H9 (cell line): Measurements from ENCODE around the gene FERMT1. TPM values are rescaled to one million over a fixed set of nuclear protein-coding genes. Genes with fewer than 3 reads are reported as not detected.
"Not testable (repeated sequence)": the region's sequence is repeated elsewhere in the genome, so short reads cannot be mapped to it uniquely, and the experiment has no call there.

Experiments
- DNase-seq: peaks from one replicate; pipeline ENCODE4 v3.0.0-alpha.2; 2017
- H2AFZ ChIP-seq: one replicate; pipeline ENCODE4 v1.6.1; 2013; ENCODE audit warnings: mild to moderate bottlenecking, low read length, control low read depth, moderate library complexity
- H2AK5ac ChIP-seq: 2 replicates; pipeline ENCODE4 v1.6.1; 2013; ENCODE audit warnings: low read length, control low read depth, mixed read lengths; ENCODE audit not compliant: insufficient read length
- H2BK120ac ChIP-seq: one replicate; pipeline ENCODE4 v1.6.1; 2013; ENCODE audit warnings: low read depth, mild to moderate bottlenecking, low read length, control low read depth, inconsistent platforms; ENCODE audit not compliant: poor library complexity, severe bottlenecking
- H2BK12ac ChIP-seq: 2 replicates; pipeline ENCODE4 v1.6.1; 2013; ENCODE audit warnings: low read length, control low read depth, mixed read lengths, low read depth; ENCODE audit not compliant: insufficient read length
- H2BK15ac ChIP-seq: 2 replicates; pipeline ENCODE4 v1.6.1; 2013; ENCODE audit warnings: low read depth, low read length, control low read depth
- H2BK20ac ChIP-seq: one replicate; pipeline ENCODE4 v1.6.1; 2013; ENCODE audit warnings: low read depth, mild to moderate bottlenecking, low read length, control low read depth, inconsistent platforms; ENCODE audit not compliant: poor library complexity, severe bottlenecking
- H2BK5ac ChIP-seq: 2 replicates; pipeline ENCODE4 v1.6.1; 2013; ENCODE audit warnings: low read length, control low read depth, mixed read lengths; ENCODE audit not compliant: insufficient read length
- H3K14ac ChIP-seq: 2 replicates; pipeline ENCODE4 v1.6.1; 2013; ENCODE audit warnings: low read length, control low read depth; ENCODE audit not compliant: insufficient read depth
- H3K18ac ChIP-seq: 2 replicates; pipeline ENCODE4 v1.6.1; 2013; ENCODE audit warnings: low read depth, mild to moderate bottlenecking, mixed read lengths, low read length, control low read depth; ENCODE audit not compliant: insufficient read length
- H3K23ac ChIP-seq: 2 replicates; pipeline ENCODE4 v1.6.1; 2013; ENCODE audit warnings: low read length, control low read depth, mixed read lengths, low read depth; ENCODE audit not compliant: insufficient read length
- H3K23me2 ChIP-seq: 2 replicates; pipeline ENCODE4 v1.6.1; 2013; ENCODE audit warnings: low read depth, mild to moderate bottlenecking, mixed read lengths, low read length, control low read depth; ENCODE audit not compliant: insufficient read length, poor library complexity, severe bottlenecking
- H3K27ac ChIP-seq: 2 replicates; pipeline ENCODE4 v1.5.1; 2013; ENCODE audit warnings: low read length, control low read depth, mixed read lengths, low read depth; ENCODE audit not compliant: insufficient read length
- H3K27me3 ChIP-seq: 2 replicates; pipeline ENCODE4 v1.6.1; 2013; ENCODE audit warnings: low read length, control low read depth, inconsistent platforms; ENCODE audit not compliant: insufficient read depth
- H3K4ac ChIP-seq: 2 replicates; pipeline ENCODE4 v1.6.1; 2013; ENCODE audit warnings: low read depth, mild to moderate bottlenecking, control low read depth, inconsistent platforms, low read length, moderate library complexity
- H3K4me1 ChIP-seq: 2 replicates; pipeline ENCODE4 v1.6.1; 2013; ENCODE audit warnings: low read length, control low read depth, inconsistent platforms; ENCODE audit not compliant: insufficient read depth
- H3K4me2 ChIP-seq: 2 replicates; pipeline ENCODE4 v1.6.1; 2013; ENCODE audit warnings: low read length, control low read depth, mixed read lengths; ENCODE audit not compliant: insufficient read length, insufficient read depth
- H3K56ac ChIP-seq: 2 replicates; pipeline ENCODE4 v1.6.1; 2013; ENCODE audit warnings: low read depth, mild to moderate bottlenecking, mixed read lengths, low read length, control low read depth; ENCODE audit not compliant: insufficient read length
- H3K79me1 ChIP-seq: 2 replicates; pipeline ENCODE4 v1.6.1; 2013; ENCODE audit warnings: low read depth, mild to moderate bottlenecking, moderate library complexity, low read length, control low read depth, inconsistent platforms; ENCODE audit not compliant: insufficient read depth, poor library complexity, severe bottlenecking
- H3K79me2 ChIP-seq: 2 replicates; pipeline ENCODE4 v1.6.1; 2013; ENCODE audit warnings: low read length, control low read depth, inconsistent platforms; ENCODE audit not compliant: insufficient read depth
- H3K9ac ChIP-seq: 2 replicates; pipeline ENCODE4 v1.6.1; 2013; ENCODE audit warnings: low read length, control low read depth, mixed read lengths; ENCODE audit not compliant: insufficient read length; ENCODE audit errors: extremely low read depth
- H3K9me3 ChIP-seq: one replicate; pipeline ENCODE4 v1.6.1; 2013; ENCODE audit warnings: low read depth, low read length, inconsistent platforms; ENCODE audit not compliant: control insufficient read depth
- H3T11ph ChIP-seq: one replicate; pipeline ENCODE4 v1.6.1; 2013; ENCODE audit warnings: mild to moderate bottlenecking, low read length, control low read depth, inconsistent platforms
- H4K20me1 ChIP-seq: one replicate; pipeline ENCODE4 v1.6.1; 2013; ENCODE audit not compliant: control insufficient read depth, insufficient read length, insufficient read depth
- H4K5ac ChIP-seq: 2 replicates; pipeline ENCODE4 v1.6.1; 2013; ENCODE audit warnings: low read depth, mild to moderate bottlenecking, mixed read lengths, low read length, control low read depth; ENCODE audit not compliant: insufficient read length
- H4K8ac ChIP-seq: replicated peaks from 2 replicates; pipeline ENCODE4 v1.6.1; 2013; ENCODE audit warnings: low read length, control low read depth, mixed read lengths, low read depth; ENCODE audit not compliant: insufficient read length
- H4K91ac ChIP-seq: 2 replicates; pipeline ENCODE4 v1.6.1; 2013; ENCODE audit warnings: low read depth, mild to moderate bottlenecking, moderate library complexity, mixed read lengths, low read length, control low read depth; ENCODE audit not compliant: insufficient read length
- H3K27ac Mint-ChIP-seq, 3 experiments: 2 replicates in 2 of 3; 3 replicates in 1 of 3; pipeline ENCODE4 v1.8.0; 2020 to 2021; ENCODE audit warnings: mixed read lengths in 3 of 3, mild to moderate bottlenecking in 1 of 3, moderate library complexity in 1 of 3
- H3K27me3 Mint-ChIP-seq: 2 replicates; pipeline ENCODE4 v1.8.0; 2021; ENCODE audit warnings: low read depth, mild to moderate bottlenecking, moderate library complexity, mixed read lengths
- H3K36me3 Mint-ChIP-seq, 3 experiments: 2 replicates in 2 of 3; 3 replicates in 1 of 3; pipeline ENCODE4 v1.8.0; 2020 to 2021; ENCODE audit warnings: low read depth in 3 of 3, mixed read lengths in 3 of 3; ENCODE audit not compliant: insufficient read depth in 1 of 3
- H3K4me1 Mint-ChIP-seq, 2 experiments: 2 replicates each; pipeline ENCODE4 v1.8.0; 2020; ENCODE audit warnings: mixed read lengths in 2 of 2
- H3K4me3 Mint-ChIP-seq, 2 experiments: 2 replicates in 1 of 2; 3 replicates in 1 of 2; pipeline ENCODE4 v1.8.0; 2020 to 2021; ENCODE audit warnings: mild to moderate bottlenecking in 2 of 2, mixed read lengths in 2 of 2, moderate library complexity in 1 of 2
- H3K9me3 Mint-ChIP-seq, 2 experiments: 2 replicates in 1 of 2; 3 replicates in 1 of 2; pipeline ENCODE4 v1.8.0; 2020; ENCODE audit warnings: mild to moderate bottlenecking in 2 of 2, mixed read lengths in 2 of 2, moderate library complexity in 1 of 2
- CTCF ChIP-seq: fragments of 200-600 bp; sonication (generic); conservative IDR thresholded peaks from 3 replicates; pipeline ENCODE4 v1.8.0; 2021; ENCODE audit warnings: antibody characterized with exemption, mild to moderate bottlenecking
- WGBS: extraction: QIAGEN DNeasy Blood & Tissue Kit; methylation state at CpG from one replicate; pipeline ENCODE4 v1.1.7; 2013; ENCODE audit warnings: missing lambda C conversion rate, low lambda C conversion rate, mixed read lengths; ENCODE audit not compliant: insufficient read length; ENCODE audit errors: extremely low coverage; 5-methylcytosine and 5-hydroxymethylcytosine counted together
- total RNA-seq: library from RNA; stranded (reverse); gene quantifications from 2 replicates; pipeline ENCODE4 v1.2.1, GENCODE V29; 2021

Gene FERMT1
- total RNA-seq, 1 experiment from 2014 or later, result 9.6 TPM

- Mint-ChIP-seq H3K36me3 (peaks cover 9 to 48% (median 29%) of the 10 kb centered on the region in 3 experiments; a peak in 6 of 7 replicates), H3K4me1 (peaks cover 11 to 12% of the 10 kb centered on the region in 2 experiments), H3K27ac (no peak overlapping the region; a peak in 1 of 7 replicates), H3K4me3 (no peak overlapping the region), H3K9me3 (no peaks in the 10 kb centered on the region), H3K27me3 (no peaks in the 10 kb centered on the region)
- no peak for DNase-seq
- 83% methylated on average over 1 of the region's 2 CpGs for WGBS
- no peak overlapping the region for H3T11ph ChIP-seq
- no peaks in the 10 kb centered on the region for H4K20me1 ChIP-seq
- H3K4me1 ChIP-seq, result no peaks in the 10 kb centered on the region
- H3K23me2 ChIP-seq, result no peaks in the 10 kb centered on the region
- no peak overlapping the region for H2BK120ac ChIP-seq
- H3K56ac ChIP-seq, result no peak overlapping the region
- no peak overlapping the region for H3K14ac ChIP-seq
- H3K9ac ChIP-seq, result no peak overlapping the region
- no peak overlapping the region for H3K23ac ChIP-seq
- no peak overlapping the region for H3K4ac ChIP-seq
- no peak for TF ChIP-seq CTCF
- H3K27me3 ChIP-seq, result no peaks in the 10 kb centered on the region
- no peak overlapping the region for H2BK15ac ChIP-seq
- no peak overlapping the region for H3K18ac ChIP-seq
- H4K5ac ChIP-seq, result no peak overlapping the region
- no peak overlapping the region for H2BK12ac ChIP-seq
- H3K27ac ChIP-seq, result no peak overlapping the region
- H3K9me3 ChIP-seq, result no peaks in the 10 kb centered on the region
- no peak overlapping the region for H4K8ac ChIP-seq
- no peak overlapping the region for H2AK5ac ChIP-seq
- H2BK5ac ChIP-seq, result no peak overlapping the region
- H3K79me2 ChIP-seq, result no peaks in the 10 kb centered on the region
- H3K79me1 ChIP-seq, result no peaks in the 10 kb centered on the region
- H3K4me2 ChIP-seq, result no peak overlapping the region
- H2AFZ ChIP-seq, result no peak overlapping the region
- H2BK20ac ChIP-seq, result no peak overlapping the region
- H4K91ac ChIP-seq, result no peak overlapping the region
Measured at GRCh38 chr20:6034134-6034969, 88.5 kb downstream of the FERMT1 start.

GRCh38 chr20:6032907-6033306, 89.9 kb downstream of the FERMT1 start:
- H2BK5ac ChIP-seq, H3K27me3 ChIP-seq, H4K20me1 ChIP-seq, H2BK15ac ChIP-seq, H3K9me3 ChIP-seq, H3K27ac ChIP-seq, H3K79me1 ChIP-seq, H4K91ac ChIP-seq, H3K4me1 Mint-ChIP-seq, H3K4me2 ChIP-seq, H3K23me2 ChIP-seq, H3K4me3 Mint-ChIP-seq, H2BK120ac ChIP-seq, H3K9me3 Mint-ChIP-seq, H3K23ac ChIP-seq, H3K9ac ChIP-seq, H3K4me1 ChIP-seq, H3K27me3 Mint-ChIP-seq, H4K8ac ChIP-seq, H3K56ac ChIP-seq, H2BK12ac ChIP-seq, H2AFZ ChIP-seq, H3K14ac ChIP-seq, H2BK20ac ChIP-seq, H3K79me2 ChIP-seq, DNase-seq, H4K5ac ChIP-seq, H3K18ac ChIP-seq, H2AK5ac ChIP-seq, H3K4ac ChIP-seq, H3T11ph ChIP-seq, H3K27ac Mint-ChIP-seq: not testable (repeated sequence)
- no CpG with 5 or more reads among the region's 8 CpGs for WGBS
- peaks cover 9 to 42% (median 29%) of the 10 kb centered on the region in 3 experiments; a peak in 6 of 7 replicates for H3K36me3 Mint-ChIP-seq
